AG04450 (cell line): ENCODE measurements around the gene MRPL55. TPM values are rescaled to one million over a fixed set of nuclear protein-coding genes. Genes with fewer than 3 reads are reported as not detected.

ENCODE experiments used
- CTCF ChIA-PET: fragments of 300-600, 350-600 bp; formaldehyde crosslinking; extraction: SDS; loops from one replicate; lab custom pipeline; 2022; ENCODE audit warnings: antibody characterized with exemption, inconsistent platforms; lab: Charles Lee
- POLR2A ChIA-PET: fragments of 350-600 bp; formaldehyde crosslinking; extraction: SDS; loops from one replicate; lab custom pipeline; 2021; ENCODE audit warnings: antibody characterized with exemption, inconsistent platforms; lab: Yijun Ruan, JAX
- DNase-seq: peaks from one replicate; pipeline ENCODE4 v3.0.0-alpha.2; 2011; ENCODE audit warnings: low read depth, low spot score
- H3K27ac ChIP-seq: one replicate; pipeline ENCODE4 v1.5.1; 2012; ENCODE audit warnings: low read depth, low read length, control low read depth
- H3K27me3 ChIP-seq: one replicate; pipeline ENCODE4 v1.6.0; 2012; ENCODE audit warnings: low read length; ENCODE audit not compliant: control insufficient read depth, insufficient read depth
- H3K4me3 ChIP-seq: 2 replicates; pipeline ENCODE4 v1.5.1; 2011; ENCODE audit warnings: mild to moderate bottlenecking, low read depth, low read length, control low read depth
- H3K9me3 ChIP-seq: 2 replicates; pipeline ENCODE4 v1.5.1; 2012; ENCODE audit warnings: low read length; ENCODE audit not compliant: control insufficient read depth, insufficient read depth
- CTCF ChIP-seq: IDR thresholded peaks from 2 replicates; pipeline ENCODE4 v1.5.1; 2011; ENCODE audit warnings: low read depth, low read length, control low read depth, inconsistent platforms
- polyA plus RNA-seq: library from polyadenylated mRNA; depleted of rRNA; stranded (reverse); fragments of >200 nt; gene quantifications from 2 replicates; pipeline ENCODE4 v1.2.3, GENCODE V29; 2011

The MRPL55 gene
- polyA plus RNA-seq, 1 experiment, result 33.4 TPM

- no peaks in the 10 kb centered on the region for H3K27me3 ChIP-seq
- H3K27ac ChIP-seq, result no peak overlapping the region
- POLR2A ChIA-PET, result no interaction called here
- no peaks in the 10 kb centered on the region; the same call in 1 of the 2 replicates for H3K9me3 ChIP-seq
- DNase-seq, result no peak
- CTCF ChIA-PET, result interaction anchor here (1.1 kb wide), 1 partner anchor 14 kb away, joined by 3 read pairs; no protein-coding TSS in a partner anchor
- no peak overlapping the region for H3K4me3 ChIP-seq
- TF ChIP-seq CTCF, result no peak
Observed at GRCh38 chr1:228144993-228145343, 35.9 kb upstream of the MRPL55 start.

- Histone ChIP-seq H3K9me3 (no peaks in the 10 kb centered on the region; the same call in 1 of the 2 replicates), H3K4me3 (no peak overlapping the region), H3K27ac (no peak overlapping the region), H3K27me3 (no peaks in the 10 kb centered on the region)
- TF ChIP-seq CTCF, result no peak
- ChIA-PET POLR2A (no interaction called here), CTCF (interaction anchor here (1.1 to 1.9 kb wide), 2 partner anchors 14 to 21 kb away, joined by 3 to 7 read pairs; no protein-coding TSS in a partner anchor)
- DNase-seq, result no peak
Observed at GRCh38 chr1:228144193-228144992, 35.3 kb upstream of the MRPL55 start.

- Histone ChIP-seq H3K27ac (no peak overlapping the region), H3K27me3 (no peaks in the 10 kb centered on the region), H3K4me3 (no peak overlapping the region), H3K9me3 (no peaks in the 10 kb centered on the region; the same call in 1 of the 2 replicates)
- DNase-seq, result no peak
- TF ChIP-seq CTCF, result no peak
- POLR2A ChIA-PET, result no interaction called here
- CTCF ChIA-PET, result interaction anchor here (1.3 to 4.2 kb wide), 3 partner anchors 13 to 23 kb away, joined by 4 to 17 read pairs (median 7); no protein-coding TSS in a partner anchor
Observed at GRCh38 chr1:228143480-228144192, 34.5 kb upstream of the MRPL55 start.

GRCh38 chr1:228142701-228143136 is 33.6 kb upstream of the MRPL55 start:
- Histone ChIP-seq H3K9me3 (no peaks in the 10 kb centered on the region; the same call in 1 of the 2 replicates), H3K27me3 (no peaks in the 10 kb centered on the region), H3K4me3 (no peak overlapping the region), H3K27ac (no peak overlapping the region)
- DNase-seq, result no peak
- TF ChIP-seq CTCF, result no peak
- POLR2A ChIA-PET, result no interaction called here
- CTCF ChIA-PET, result interaction anchor here (1.3 to 4.2 kb wide), 3 partner anchors 12 to 24 kb away, joined by 4 to 17 read pairs (median 7); no protein-coding TSS in a partner anchor
